Stimulated activated CD4-positive, alpha-beta T cell treated with anti-CD3 and anti-CD28 coated beads, Interleukin-12 subunit alpha, Interleukin-12 subunit beta, amount 100 ng/mL, for 24 hours (primary cell): ENCODE data around the gene KCTD16.

Experiments used
- DNase-seq, 2 experiments: peaks; one replicate each; pipeline ENCODE4 v3.0.0-alpha.2; 2020; ENCODE audit warnings: low read depth in 2 of 2

Gene KCTD16

GRCh38 chr5:144403817-144404420 is 233.2 kb downstream of the KCTD16 start:
- DNase-seq, result no peak

GRCh38 chr5:144404672-144405071 is 234.0 kb downstream of the KCTD16 start:
- no peak for DNase-seq

GRCh38 chr5:144405991-144406390 is 235.3 kb downstream of the KCTD16 start:
- DNase-seq, result no peak

GRCh38 chr5:144406442-144406841 is 235.8 kb downstream of the KCTD16 start:
- no peak for DNase-seq

- DNase-seq, result no peak
Measured at GRCh38 chr5:144414202-144415029, 243.7 kb downstream of the KCTD16 start.

- no peak for DNase-seq
Measured at GRCh38 chr5:144416196-144416595, 245.5 kb downstream of the KCTD16 start.

GRCh38 chr5:144418719-144419118 is 248.0 kb downstream of the KCTD16 start:
- DNase-seq, result no peak

GRCh38 chr5:144421411-144421810 is 250.7 kb downstream of the KCTD16 start:
- no peak for DNase-seq

- DNase-seq, result no peak
Measured at GRCh38 chr5:144422018-144422727, 251.5 kb downstream of the KCTD16 start.

- DNase-seq, result no peak
Measured at GRCh38 chr5:144427866-144428265, 257.2 kb downstream of the KCTD16 start.

GRCh38 chr5:144428326-144428725 is 257.7 kb downstream of the KCTD16 start:
- no peak for DNase-seq

- DNase-seq, result no peak
Measured at GRCh38 chr5:144429405-144429804, 258.7 kb downstream of the KCTD16 start.

GRCh38 chr5:144429905-144430304 is 259.2 kb downstream of the KCTD16 start:
- no peak for DNase-seq

GRCh38 chr5:144433140-144433822 is 262.6 kb downstream of the KCTD16 start:
- no peak for DNase-seq

- DNase-seq, result no peak
Measured at GRCh38 chr5:144433893-144434292, 263.2 kb downstream of the KCTD16 start.

- no peak for DNase-seq
Measured at GRCh38 chr5:144436007-144436406, 265.3 kb downstream of the KCTD16 start.

GRCh38 chr5:144438237-144438636 is 267.6 kb downstream of the KCTD16 start:
- no peak for DNase-seq

- DNase-seq, result no peak
Measured at GRCh38 chr5:144448457-144448856, 277.8 kb downstream of the KCTD16 start.

GRCh38 chr5:144451187-144451973 is 280.7 kb downstream of the KCTD16 start:
- no peak for DNase-seq

- DNase-seq, result no peak
Measured at GRCh38 chr5:144453753-144454152, 283.1 kb downstream of the KCTD16 start.

- no peak for DNase-seq
Measured at GRCh38 chr5:144457160-144457559, 286.5 kb downstream of the KCTD16 start.
